DMS 273 treated with DMSO at 0.1 percent for 48 hours (cell line): Measurements from ENCODE around the gene KLHL30.
A peak's percentile ranks its signal among the peaks of the same experiment; 100 is the strongest.

Experiments
- DNase-seq: peaks from one replicate; lab custom pipeline; 2025; lab: John Stamatoyannopoulos, UW

The KLHL30 gene

GRCh38 chr2:238131761-238132462 is 6.6 kb upstream of the KLHL30 start:
- no peak for DNase-seq

- no peak for DNase-seq
Measured at GRCh38 chr2:238132463-238133450, 5.7 kb upstream of the KLHL30 start.

GRCh38 chr2:238133499-238134392 is 4.7 kb upstream of the KLHL30 start:
- no peak for DNase-seq

- no peak for DNase-seq
Measured at GRCh38 chr2:238134393-238134785, 4.1 kb upstream of the KLHL30 start.

- no peak for DNase-seq
Measured at GRCh38 chr2:238135601-238136150, 2.8 kb upstream of the KLHL30 start.

- DNase-seq: no peak
Measured at GRCh38 chr2:238136820-238137537, 1.5 kb upstream of the KLHL30 start.

- DNase-seq: no peak
Measured at GRCh38 chr2:238137885-238138284, 583 bp upstream of the KLHL30 start.

GRCh38 chr2:238139196-238140039 is 950 bp downstream of the KLHL30 start:
- DNase-seq: no peak

GRCh38 chr2:238140040-238140439 is 1.6 kb downstream of the KLHL30 start:
- no peak for DNase-seq

- DNase-seq: no peak
Measured at GRCh38 chr2:238140721-238141540, 2.5 kb downstream of the KLHL30 start.

GRCh38 chr2:238141541-238142318 is 3.3 kb downstream of the KLHL30 start:
- DNase-seq: no peak

GRCh38 chr2:238142382-238143205 is 4.1 kb downstream of the KLHL30 start:
- DNase-seq: no peak

- DNase-seq: peak; percentile 53
Measured at GRCh38 chr2:238143239-238143951, 4.9 kb downstream of the KLHL30 start.

GRCh38 chr2:238144262-238144661 is 5.8 kb downstream of the KLHL30 start:
- no peak for DNase-seq

- no peak for DNase-seq
Measured at GRCh38 chr2:238145046-238145445, 6.6 kb downstream of the KLHL30 start.

- DNase-seq: no peak
Measured at GRCh38 chr2:238145851-238146250, 7.4 kb downstream of the KLHL30 start.
